ENCODE measurements around the gene RFWD3. TPM values are rescaled to one million over a fixed set of nuclear protein-coding genes. Genes with fewer than 3 reads are reported as not detected.

Gene RFWD3
- total RNA-seq, 1 donor from 2014 or later = 34.3 TPM

GRCh38 chr16:74596586-74596985, 70.1 kb downstream of the RFWD3 start:
- H3K4me3 ChIP-seq (ENCODE audit: insufficient read depth, low read depth, low read length) = no peak overlapping the region
- Mint-ChIP-seq H3K9me3 (ENCODE audit: unreplicated experiment) (no peaks in the 10 kb centered on the region), H3K4me1 (ENCODE audit: low read depth, unreplicated experiment) (peaks cover 19% of the 10 kb centered on the region), H3K27ac (ENCODE audit: unreplicated experiment) (no peak overlapping the region), H3K4me3 (ENCODE audit: unreplicated experiment) (no peak overlapping the region), H3K36me3 (ENCODE audit: low read depth, unreplicated experiment) (peaks cover 10% of the 10 kb centered on the region), H3K27me3 (ENCODE audit: low read depth, unreplicated experiment) (no peaks in the 10 kb centered on the region)
- H3K27ac ChIP-seq (ENCODE audit: low read depth, low read length) = no peak overlapping the region
- no peak overlapping the region for H3K4me2 ChIP-seq (ENCODE audit: low read length)
- no peak for DNase-seq (ENCODE audit: low read depth)
- peaks cover 78% of the 10 kb centered on the region for H4K20me1 ChIP-seq (ENCODE audit: insufficient read depth, low read length)
- no peak overlapping the region for H2AFZ ChIP-seq (ENCODE audit: low read depth, low read length)
- no peak for FAIRE-seq
- H3K9me3 ChIP-seq (ENCODE audit: insufficient read depth, low read depth, low read length) = no peaks in the 10 kb centered on the region
- no peaks in the 10 kb centered on the region for H3K27me3 ChIP-seq (ENCODE audit: insufficient read depth, low read length)
- H3K36me3 ChIP-seq (ENCODE audit: insufficient read depth, low read length) = peaks cover 3% of the 10 kb centered on the region
- H3K9ac ChIP-seq (ENCODE audit: low read length) = no peak overlapping the region
- no peak for TF ChIP-seq EZH2 (IDR thresholded peaks at IDR 0.05; ENCODE audit: insufficient read depth, low read length)
- no peak for TF ChIP-seq CTCF (IDR thresholded peaks at IDR 0.05; ENCODE audit: insufficient read depth, low read depth, low read length)
- H3K79me2 ChIP-seq (ENCODE audit: insufficient read depth, low read length) = peaks cover 90% of the 10 kb centered on the region
- peaks cover 4% of the 10 kb centered on the region for H3K4me1 ChIP-seq (ENCODE audit: insufficient read depth, low read length)

- no peak overlapping the region for H3K27ac ChIP-seq (ENCODE audit: low read depth, low read length)
- H3K4me2 ChIP-seq (ENCODE audit: low read length) = no peak overlapping the region
- H3K27ac Mint-ChIP-seq (ENCODE audit: unreplicated experiment) = no peak overlapping the region
- no peak for DNase-seq (ENCODE audit: low read depth)
- no peaks in the 10 kb centered on the region for H3K27me3 Mint-ChIP-seq (ENCODE audit: low read depth, unreplicated experiment)
- peaks cover 4% of the 10 kb centered on the region for H3K4me1 ChIP-seq (ENCODE audit: insufficient read depth, low read length)
- H3K79me2 ChIP-seq (ENCODE audit: insufficient read depth, low read length) = peaks cover 87% of the 10 kb centered on the region
- TF ChIP-seq EZH2 (IDR thresholded peaks at IDR 0.05; ENCODE audit: insufficient read depth, low read length) = no peak
- TF ChIP-seq CTCF (IDR thresholded peaks at IDR 0.05; ENCODE audit: insufficient read depth, low read depth, low read length) = no peak
- H3K9ac ChIP-seq (ENCODE audit: low read length) = no peak overlapping the region
- H3K36me3 ChIP-seq (ENCODE audit: insufficient read depth, low read length) = peaks cover 3% of the 10 kb centered on the region
- no peak overlapping the region for H2AFZ ChIP-seq (ENCODE audit: low read depth, low read length)
- no peak for FAIRE-seq
- H3K4me3 Mint-ChIP-seq (ENCODE audit: unreplicated experiment) = no peak overlapping the region
- H3K9me3 Mint-ChIP-seq (ENCODE audit: unreplicated experiment) = no peaks in the 10 kb centered on the region
- H3K4me1 Mint-ChIP-seq (ENCODE audit: low read depth, unreplicated experiment) = peaks cover 9% of the 10 kb centered on the region
- no peak overlapping the region for H3K4me3 ChIP-seq (ENCODE audit: insufficient read depth, low read depth, low read length)
- H3K36me3 Mint-ChIP-seq (ENCODE audit: low read depth, unreplicated experiment) = peaks cover 10% of the 10 kb centered on the region
- H4K20me1 ChIP-seq (ENCODE audit: insufficient read depth, low read length) = peaks cover 78% of the 10 kb centered on the region
- H3K27me3 ChIP-seq (ENCODE audit: insufficient read depth, low read length) = no peaks in the 10 kb centered on the region
- no peaks in the 10 kb centered on the region for H3K9me3 ChIP-seq (ENCODE audit: insufficient read depth, low read depth, low read length)
Observed at GRCh38 chr16:74592847-74593246, 73.8 kb downstream of the RFWD3 start.

GRCh38 chr16:74591876-74592650, 74.6 kb downstream of the RFWD3 start:
- Mint-ChIP-seq H3K9me3 (ENCODE audit: unreplicated experiment) (no peaks in the 10 kb centered on the region), H3K27ac (ENCODE audit: unreplicated experiment) (no peak overlapping the region), H3K36me3 (ENCODE audit: low read depth, unreplicated experiment) (peaks cover 10% of the 10 kb centered on the region), H3K4me3 (ENCODE audit: unreplicated experiment) (no peak overlapping the region), H3K4me1 (ENCODE audit: low read depth, unreplicated experiment) (peaks cover 9% of the 10 kb centered on the region), H3K27me3 (ENCODE audit: low read depth, unreplicated experiment) (no peaks in the 10 kb centered on the region)
- FAIRE-seq (no peak), DNase-seq (ENCODE audit: low read depth) (no peak)
- H3K4me2 ChIP-seq (ENCODE audit: low read length) = no peak overlapping the region
- H3K9ac ChIP-seq (ENCODE audit: low read length) = no peak overlapping the region
- H3K4me1 ChIP-seq (ENCODE audit: insufficient read depth, low read length) = peaks cover 4% of the 10 kb centered on the region
- H3K27me3 ChIP-seq (ENCODE audit: insufficient read depth, low read length) = no peaks in the 10 kb centered on the region
- H3K79me2 ChIP-seq (ENCODE audit: insufficient read depth, low read length) = peaks cover 88% of the 10 kb centered on the region
- H3K4me3 ChIP-seq (ENCODE audit: insufficient read depth, low read depth, low read length) = no peak overlapping the region
- no peak overlapping the region for H3K27ac ChIP-seq (ENCODE audit: low read depth, low read length)
- H3K36me3 ChIP-seq (ENCODE audit: insufficient read depth, low read length) = peaks cover 5% of the 10 kb centered on the region
- no peaks in the 10 kb centered on the region for H3K9me3 ChIP-seq (ENCODE audit: insufficient read depth, low read depth, low read length)
- no peak overlapping the region for H2AFZ ChIP-seq (ENCODE audit: low read depth, low read length)
- TF ChIP-seq CTCF (IDR thresholded peaks at IDR 0.05; ENCODE audit: insufficient read depth, low read depth, low read length) (no peak), EZH2 (IDR thresholded peaks at IDR 0.05; ENCODE audit: insufficient read depth, low read length) (no peak)
- peaks cover 80% of the 10 kb centered on the region for H4K20me1 ChIP-seq (ENCODE audit: insufficient read depth, low read length)
